HG03354 (cell line): ENCODE results near the gene NPRL2.

Experiments used
- ATAC-seq: cut with Tn5 transposase; IDR thresholded peaks from one replicate; pipeline ENCODE4 v1.9.1; 2021; ENCODE audit warnings: mild to moderate bottlenecking; ENCODE audit not compliant: unreplicated experiment, poor library complexity, severe bottlenecking

The NPRL2 gene

GRCh38 chr3:50353245-50354004 lies 2.9 kb upstream of the NPRL2 start:
- no peak for ATAC-seq

DNA sequence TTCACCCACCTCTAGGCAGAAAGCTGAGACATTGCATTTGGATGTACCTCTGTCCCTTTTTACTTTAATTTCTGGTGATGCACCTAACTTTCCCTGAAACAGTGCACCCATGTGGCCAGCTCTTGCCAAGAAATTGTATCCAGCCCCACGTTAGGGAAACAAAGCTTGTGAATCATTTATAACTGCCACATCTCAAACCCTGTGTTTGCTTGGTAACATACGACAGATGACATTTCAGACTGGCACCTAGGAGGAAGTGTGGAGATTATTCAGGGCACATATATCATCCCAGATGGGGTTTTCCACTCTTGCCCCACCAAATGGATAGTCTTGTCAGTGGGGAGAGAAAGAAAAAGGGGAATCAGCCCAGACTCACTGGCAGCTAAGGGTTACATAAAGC lies 2.2 kb upstream of the NPRL2 start:
- ATAC-seq, result no peak

GRCh38 chr3:50351323-50351697 lies 735 bp upstream of the NPRL2 start:
- ATAC-seq, result no peak

DNA sequence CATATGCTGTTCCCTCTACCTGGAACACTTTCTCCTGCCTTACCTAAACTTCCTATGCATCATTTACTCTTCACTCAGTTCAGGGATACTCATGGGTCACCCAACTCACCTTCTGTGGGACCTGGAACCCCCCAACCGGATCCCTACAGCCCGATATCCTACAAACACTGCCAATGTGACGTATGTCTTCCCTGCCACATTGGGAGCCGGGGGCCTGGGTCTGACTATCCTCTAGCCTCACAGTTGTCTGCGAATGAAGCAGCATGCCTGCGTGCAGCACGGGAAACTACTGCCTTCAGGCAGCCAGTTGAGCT lies 405 bp downstream of the NPRL2 start:
- no peak for ATAC-seq

GRCh38 chr3:50347187-50347813 lies 3.3 kb downstream of the NPRL2 start:
- no peak for ATAC-seq

- ATAC-seq, result peak; percentile 33
Measured at GRCh38 chr3:50345586-50346234, 4.9 kb downstream of the NPRL2 start, which contains the start of gene ZMYND10. Gene ZMYND10, minus strand, starts transcription at chr3:50345732. Its CDS starts 153 bp downstream, at chr3:50345579.

DNA sequence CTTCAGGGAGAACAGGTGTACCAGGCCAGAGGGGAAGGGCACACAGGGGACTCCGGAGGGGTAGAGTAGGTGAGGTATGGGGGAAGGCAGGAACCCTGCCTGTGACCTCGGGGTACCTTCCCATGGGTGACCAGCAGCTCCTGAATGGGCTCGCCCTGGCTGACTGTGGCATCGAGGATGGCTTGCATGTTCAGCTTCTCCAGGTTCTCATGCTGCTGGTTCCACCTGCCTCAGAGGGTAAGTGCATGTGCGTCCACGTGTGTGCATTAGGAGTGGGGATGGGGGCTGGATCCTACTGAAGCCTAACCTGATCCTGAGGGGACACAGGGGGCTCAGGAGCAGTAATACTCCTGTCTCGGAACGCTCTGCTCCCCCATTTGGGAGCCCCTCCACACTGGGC lies 5.6 kb downstream of the NPRL2 start:
- ATAC-seq, result no peak

GRCh38 chr3:50342813-50343633 lies 7.6 kb downstream of the NPRL2 start:
- no peak for ATAC-seq

- no peak for ATAC-seq
Measured at GRCh38 chr3:50341996-50342650, 8.5 kb downstream of the NPRL2 start.

- ATAC-seq, result no peak
Measured at GRCh38 chr3:50341537-50341936, 9.0 kb downstream of the NPRL2 start.

DNA sequence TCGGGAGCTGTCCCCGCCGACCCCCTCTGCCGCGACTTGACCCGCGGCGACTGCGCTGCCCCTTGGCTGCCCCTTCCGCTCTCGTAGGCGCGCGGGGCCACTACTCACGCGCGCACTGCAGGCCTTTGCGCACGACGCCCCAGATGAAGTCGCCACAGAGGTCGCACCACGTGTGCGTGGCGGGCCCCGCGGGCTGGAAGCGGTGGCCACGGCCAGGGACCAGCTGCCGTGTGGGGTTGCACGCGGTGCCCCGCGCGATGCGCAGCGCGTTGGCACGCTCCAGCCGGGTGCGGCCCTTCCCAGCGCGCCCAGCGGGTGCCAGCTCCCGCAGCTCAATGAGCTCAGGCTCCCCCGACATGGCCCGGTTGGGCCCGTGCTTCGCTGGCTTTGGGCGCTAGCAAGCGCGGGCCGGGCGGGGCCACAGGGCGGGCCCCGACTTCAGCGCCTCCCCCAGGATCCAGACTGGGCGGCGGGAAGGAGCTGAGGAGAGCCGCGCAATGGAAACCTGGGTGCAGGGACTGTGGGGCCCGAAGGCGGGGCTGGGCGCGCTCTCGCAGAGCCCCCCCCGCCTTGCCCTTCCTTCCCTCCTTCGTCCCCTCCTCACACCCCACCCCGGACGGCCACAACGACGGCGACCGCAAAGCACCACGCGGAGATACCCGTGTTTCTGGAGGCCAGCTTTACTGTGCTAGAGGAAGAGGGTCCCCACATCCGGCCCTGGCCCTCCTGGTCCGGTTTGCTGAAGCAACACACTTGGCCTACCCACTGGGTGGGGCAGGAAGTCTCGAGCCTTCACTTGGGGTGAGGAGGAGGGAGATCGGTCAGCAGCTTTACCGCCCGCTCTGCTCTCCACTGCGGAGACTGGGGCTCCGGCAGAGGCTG lies 9.9 kb downstream of the NPRL2 start, which contains the start of gene RASSF1:
RASSF1 (minus strand) TSS at position 389 of the 882 bp plus-strand sequence; CDS start at position 358, 31 bp downstream.
- ATAC-seq, result no peak

DNA sequence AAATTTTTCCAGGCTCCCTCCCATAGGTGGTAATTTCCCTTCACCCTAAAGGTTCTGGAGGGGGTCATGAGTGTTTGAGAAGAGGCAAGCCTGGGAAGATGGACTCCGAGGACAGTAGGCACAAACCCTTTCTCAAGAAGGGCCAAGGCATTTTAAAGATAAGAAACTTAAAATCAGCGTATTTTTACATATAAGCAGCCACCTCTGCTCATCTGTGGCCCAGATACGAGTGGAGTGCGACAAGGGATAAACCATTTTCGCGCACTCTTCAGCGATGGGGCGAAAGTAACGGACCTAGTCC lies 10.5 kb downstream of the NPRL2 start:
- no peak for ATAC-seq

- no peak for ATAC-seq
Measured at GRCh38 chr3:50339485-50340146, 11.0 kb downstream of the NPRL2 start.

DNA sequence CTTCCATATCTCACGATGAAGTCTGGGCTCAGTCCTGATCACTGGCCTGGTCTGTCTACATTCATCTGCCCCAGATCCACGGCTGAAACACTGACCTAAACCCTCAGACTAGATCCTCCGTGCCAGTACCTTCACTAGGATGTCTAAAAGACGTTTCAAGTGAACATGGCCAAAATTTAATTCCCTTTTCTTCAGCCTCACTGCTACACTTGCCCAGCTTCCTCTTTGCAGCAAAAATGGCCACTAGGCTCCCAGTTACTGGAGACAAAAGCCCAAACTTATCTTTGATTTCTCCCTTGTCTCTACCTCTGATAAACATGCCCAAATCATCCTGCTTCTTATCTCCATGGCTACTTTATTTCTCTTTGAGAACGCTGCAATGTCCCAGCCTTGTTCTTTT lies 11.6 kb downstream of the NPRL2 start:
- ATAC-seq, result no peak

GRCh38 chr3:50337175-50337861 lies 13.3 kb downstream of the NPRL2 start:
- ATAC-seq, result peak; percentile 80

DNA sequence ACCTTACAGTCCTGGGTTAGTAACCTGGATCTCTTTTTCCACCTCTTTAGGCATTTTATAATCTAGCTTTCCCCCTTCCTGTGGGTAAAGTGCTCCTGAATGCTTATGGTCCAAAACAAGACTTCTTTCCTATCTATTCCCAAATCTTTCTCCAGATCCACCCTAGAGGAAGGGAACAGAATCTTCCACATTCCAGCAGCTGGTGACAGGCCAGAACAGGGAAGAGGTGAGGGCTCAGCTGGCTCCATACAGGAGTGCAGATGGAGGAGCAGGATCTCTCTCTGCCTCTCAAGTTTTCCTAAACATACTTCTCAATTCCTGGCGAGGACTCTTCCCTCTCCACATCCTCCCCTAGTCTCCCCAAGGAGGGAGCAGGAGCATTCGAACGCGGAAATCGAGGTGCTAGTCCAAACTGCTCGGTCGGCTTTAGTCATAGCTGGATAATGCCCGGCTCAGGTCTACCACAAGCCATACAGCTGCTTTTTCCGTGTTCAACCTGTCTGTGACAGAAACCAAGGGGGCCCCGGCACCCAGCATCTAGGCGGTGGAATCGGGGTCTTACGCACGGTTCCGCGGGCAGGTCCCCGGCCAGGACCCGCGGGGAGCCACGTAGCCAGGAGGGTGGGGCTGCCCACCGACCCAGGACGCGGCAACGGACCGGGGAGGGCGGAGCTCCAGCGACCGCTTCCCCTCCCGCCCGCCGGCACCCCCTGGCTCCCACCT lies 14.0 kb downstream of the NPRL2 start:
- peak; percentile 40 for ATAC-seq

- ATAC-seq, result no peak
Measured at GRCh38 chr3:50334339-50335075, 16.1 kb downstream of the NPRL2 start.
